Measurements from ENCODE around the gene LMNTD1.
"Not testable (repeated sequence)": the region's sequence is repeated elsewhere in the genome, so short reads cannot be mapped to it uniquely, and the experiment has no call there.

LMNTD1 gene

GRCh38 chr12:25553098-25553497 lies at the start of gene LMNTD1:
LMNTD1 (minus strand) TSS chr12:25553283; CDS start chr12:25552959, 324 bp downstream.
- DNase-seq = no peak

- DNase-seq = no peak
These were observed 45.9 kb upstream of the LMNTD1 start for GRCh38 chr12:25598956-25599355.

GRCh38 chr12:25595496-25595895 lies 42.4 kb upstream of the LMNTD1 start:
- not testable (repeated sequence) for DNase-seq

DNA sequence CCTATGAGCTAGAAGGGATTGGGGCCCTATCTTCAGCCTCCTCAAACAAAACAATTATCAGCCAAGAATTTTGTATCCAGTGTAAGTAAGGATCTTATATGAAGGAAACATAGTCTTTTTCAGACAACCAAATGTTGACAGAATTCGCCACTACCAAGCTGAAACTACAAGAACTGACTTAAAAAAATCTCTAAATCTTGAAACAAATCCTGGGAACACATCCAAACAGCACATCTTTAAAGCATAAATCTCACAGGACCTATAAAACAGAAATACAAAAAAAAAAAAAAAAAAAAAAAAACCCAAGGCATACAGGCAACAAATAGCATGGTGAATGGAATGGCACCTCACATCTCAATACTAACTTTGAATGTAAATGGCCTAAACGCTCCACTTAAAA lies 41.3 kb upstream of the LMNTD1 start:
- no peak for DNase-seq

DNA sequence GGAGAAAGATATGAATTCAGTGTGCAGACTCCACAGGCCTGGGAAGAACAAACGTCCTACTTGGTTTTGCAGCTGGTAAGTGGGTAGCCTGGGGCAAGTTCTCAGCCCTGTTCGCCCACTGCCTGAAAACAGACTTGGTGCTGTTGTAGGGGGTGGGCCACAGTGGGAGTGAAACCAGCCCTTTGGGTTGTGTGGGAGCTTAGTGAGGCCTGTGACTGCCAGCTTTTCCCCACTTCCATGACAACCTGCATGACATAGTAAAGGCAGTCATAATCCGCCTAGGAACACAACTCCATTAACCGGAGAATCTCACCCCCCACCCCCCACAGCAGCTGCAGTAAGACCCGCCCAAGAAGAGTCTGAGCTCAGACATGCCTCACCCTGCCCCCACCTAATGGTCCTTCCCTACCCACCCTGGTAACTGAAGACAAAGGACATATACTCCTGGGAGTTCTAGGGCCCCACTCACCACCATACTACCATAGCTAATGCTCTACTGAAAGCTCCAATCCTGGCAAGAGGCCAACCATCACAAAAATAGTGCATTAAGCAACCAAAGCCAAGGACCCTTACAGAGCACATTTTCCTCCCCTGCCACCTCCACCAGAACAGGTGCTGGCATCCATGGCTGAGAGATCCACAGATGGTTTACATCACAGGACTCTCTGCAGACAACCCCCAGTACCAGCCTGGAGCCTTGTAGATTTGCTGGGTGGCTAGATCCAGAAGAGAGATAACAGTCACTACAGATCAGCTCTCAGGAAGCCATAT lies 39.8 kb upstream of the LMNTD1 start:
- DNase-seq = no peak

GRCh38 chr12:25591144-25591543 lies 38.1 kb upstream of the LMNTD1 start:
- DNase-seq = no peak

GRCh38 chr12:25590011-25590721 lies 37.1 kb upstream of the LMNTD1 start:
- no peak for DNase-seq

DNA sequence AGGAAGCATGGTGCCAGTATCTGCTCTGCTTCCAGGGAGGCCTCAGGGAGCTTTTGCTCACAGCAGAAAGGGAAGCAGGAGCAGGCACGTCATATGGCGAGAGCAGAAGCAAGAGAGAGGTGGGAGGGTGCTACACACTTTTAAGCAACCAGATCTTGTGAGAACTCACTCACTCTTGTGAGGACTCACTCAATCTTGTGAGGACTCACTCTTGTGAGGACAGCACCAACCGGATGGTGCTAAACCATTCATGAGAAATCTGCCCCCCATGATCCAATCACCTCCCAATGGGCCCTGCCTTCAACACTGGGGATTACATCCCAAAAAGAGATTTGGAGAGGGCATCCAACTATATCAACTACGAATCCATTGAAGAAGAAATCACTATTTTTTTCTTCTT lies 34.3 kb upstream of the LMNTD1 start:
- no peak for DNase-seq

DNA sequence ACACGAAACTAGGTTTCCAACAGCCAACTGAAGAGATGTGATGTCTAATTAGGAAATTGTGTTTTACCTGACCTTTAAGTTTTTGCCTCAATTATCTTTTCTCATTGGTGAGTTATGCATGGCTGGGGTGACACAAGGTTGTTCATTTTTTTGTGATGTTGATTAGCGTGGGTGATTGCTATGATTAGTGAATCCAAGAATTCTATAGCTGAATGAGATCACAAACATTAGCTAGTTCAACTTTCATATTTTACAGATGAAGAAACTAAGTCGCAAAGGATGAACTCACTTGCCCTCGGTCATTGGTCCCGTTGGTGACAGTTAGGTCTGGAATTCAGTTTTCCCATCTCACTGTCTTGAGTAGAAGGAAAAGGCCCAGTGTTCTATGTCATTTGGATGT lies 32.6 kb upstream of the LMNTD1 start:
- no peak for DNase-seq

DNA sequence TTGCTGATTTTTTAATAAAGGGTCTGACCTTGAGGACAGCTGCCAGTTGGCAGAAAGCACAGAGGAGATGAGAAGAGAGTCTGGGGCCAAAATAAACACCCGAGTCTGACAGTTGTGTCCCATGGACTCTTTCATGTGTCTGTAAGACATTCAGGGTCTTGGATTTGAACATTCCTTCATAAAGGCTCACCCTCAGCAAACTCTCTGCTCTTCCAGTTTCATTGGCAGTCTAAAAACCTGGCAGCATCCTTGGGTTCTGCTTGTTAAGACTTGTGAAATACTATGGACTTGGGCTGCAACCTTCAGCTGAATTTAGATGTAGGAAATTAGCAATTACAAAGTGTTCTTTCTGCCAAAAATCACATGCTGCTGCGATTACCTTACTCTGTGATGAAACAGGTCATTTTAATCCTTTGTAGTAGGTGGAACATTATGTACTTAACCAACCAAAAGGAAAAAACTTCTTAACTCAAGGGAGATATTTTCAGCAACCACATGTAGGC lies 32.0 kb upstream of the LMNTD1 start:
- no peak for DNase-seq

- DNase-seq = no peak
These were observed 31.5 kb upstream of the LMNTD1 start for GRCh38 chr12:25584596-25584995.

DNA sequence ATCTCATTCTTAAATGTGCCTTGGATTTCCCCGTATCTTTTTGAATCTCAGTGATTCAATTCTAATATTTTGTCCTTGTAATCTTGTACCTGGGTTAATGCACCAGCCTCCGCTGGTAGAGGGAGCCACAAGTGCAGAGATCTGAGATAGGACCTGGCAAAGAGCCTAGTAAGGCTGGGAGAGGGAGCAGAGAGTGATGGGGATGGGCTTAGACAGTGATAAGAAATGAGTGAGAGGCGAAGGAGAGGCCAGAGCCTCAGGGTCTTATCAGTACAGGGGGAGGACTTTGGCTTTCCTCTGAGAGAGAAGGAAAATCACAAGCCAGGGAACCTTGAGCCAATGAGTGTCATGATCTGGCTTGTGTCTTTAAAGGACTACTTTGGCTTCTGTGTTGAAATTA lies 30.5 kb upstream of the LMNTD1 start:
- DNase-seq = no peak

GRCh38 chr12:25581067-25581466 lies 28.0 kb upstream of the LMNTD1 start:
- no peak for DNase-seq

DNA sequence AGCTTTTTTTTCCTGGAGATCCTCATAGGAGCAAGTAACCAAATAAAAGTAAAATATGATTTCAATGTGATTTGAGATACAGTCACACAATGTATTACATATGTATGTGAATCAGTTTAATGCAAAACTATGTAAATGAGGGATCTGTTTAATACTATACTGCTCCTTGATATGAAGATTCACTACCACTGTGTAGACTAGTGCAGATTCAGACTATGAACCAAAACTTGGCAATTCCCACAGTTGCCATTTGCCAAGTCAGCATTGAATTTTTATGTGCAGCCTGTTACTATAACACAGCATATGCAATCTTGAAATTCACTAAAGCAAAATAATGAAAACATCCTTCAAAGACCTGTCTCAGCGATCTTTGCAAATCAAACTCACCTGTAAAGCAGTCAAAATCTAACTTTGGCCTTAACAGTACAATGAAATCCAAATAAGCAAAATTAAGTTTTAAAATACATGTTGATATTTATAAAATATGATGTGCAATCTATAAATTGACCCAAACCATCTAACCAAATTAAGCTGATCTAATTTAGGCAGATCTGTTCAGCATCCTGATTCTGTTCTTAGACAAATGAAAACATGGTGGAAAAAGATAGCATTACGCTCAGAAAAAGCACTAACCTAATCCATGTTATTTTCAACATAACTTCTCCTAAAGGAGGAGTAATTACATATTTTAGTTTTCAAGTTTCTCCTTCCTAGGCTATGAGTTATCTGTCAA lies 25.5 kb upstream of the LMNTD1 start:
- no peak for DNase-seq

DNA sequence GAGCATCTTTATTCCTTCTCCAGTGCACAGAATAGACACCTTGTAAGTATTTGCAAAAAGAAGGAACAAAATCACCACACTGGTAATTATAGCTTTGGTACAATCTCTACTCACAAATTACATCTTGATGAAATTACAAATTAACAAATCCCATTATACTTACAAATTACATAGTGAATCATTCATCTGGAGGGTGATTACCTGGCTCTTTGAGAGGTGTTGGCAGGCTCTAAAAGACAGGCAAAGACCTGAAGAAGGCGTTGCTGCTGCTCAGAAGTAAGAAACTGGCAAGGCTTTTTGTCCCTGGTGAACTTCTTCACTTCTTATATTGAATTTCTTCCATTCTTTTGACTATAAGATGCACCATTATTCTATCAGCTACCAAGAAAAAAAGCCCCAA lies 21.7 kb upstream of the LMNTD1 start:
- DNase-seq = no peak

DNA sequence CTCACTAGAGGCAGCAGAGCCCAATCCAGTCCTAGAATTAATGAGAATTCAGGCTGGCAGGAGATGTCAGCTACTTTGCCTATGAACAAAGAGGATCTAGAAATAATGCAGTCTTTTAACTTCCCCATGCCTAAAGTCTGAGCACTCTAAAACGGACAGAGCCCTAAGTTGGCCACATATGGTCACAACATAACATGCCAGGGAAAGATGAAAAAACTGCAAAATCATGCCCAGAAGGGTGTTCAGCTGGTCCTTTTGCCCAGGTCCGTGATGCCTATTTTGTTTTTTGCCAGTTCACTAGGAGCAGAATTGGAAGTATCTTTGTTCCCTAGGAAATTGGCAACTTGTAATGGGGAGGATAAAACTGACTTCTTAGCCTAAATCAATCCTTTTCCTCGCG lies 20.3 kb upstream of the LMNTD1 start:
- no peak for DNase-seq

- no peak for DNase-seq
These were observed 17.3 kb upstream of the LMNTD1 start for GRCh38 chr12:25570418-25570817.

DNA sequence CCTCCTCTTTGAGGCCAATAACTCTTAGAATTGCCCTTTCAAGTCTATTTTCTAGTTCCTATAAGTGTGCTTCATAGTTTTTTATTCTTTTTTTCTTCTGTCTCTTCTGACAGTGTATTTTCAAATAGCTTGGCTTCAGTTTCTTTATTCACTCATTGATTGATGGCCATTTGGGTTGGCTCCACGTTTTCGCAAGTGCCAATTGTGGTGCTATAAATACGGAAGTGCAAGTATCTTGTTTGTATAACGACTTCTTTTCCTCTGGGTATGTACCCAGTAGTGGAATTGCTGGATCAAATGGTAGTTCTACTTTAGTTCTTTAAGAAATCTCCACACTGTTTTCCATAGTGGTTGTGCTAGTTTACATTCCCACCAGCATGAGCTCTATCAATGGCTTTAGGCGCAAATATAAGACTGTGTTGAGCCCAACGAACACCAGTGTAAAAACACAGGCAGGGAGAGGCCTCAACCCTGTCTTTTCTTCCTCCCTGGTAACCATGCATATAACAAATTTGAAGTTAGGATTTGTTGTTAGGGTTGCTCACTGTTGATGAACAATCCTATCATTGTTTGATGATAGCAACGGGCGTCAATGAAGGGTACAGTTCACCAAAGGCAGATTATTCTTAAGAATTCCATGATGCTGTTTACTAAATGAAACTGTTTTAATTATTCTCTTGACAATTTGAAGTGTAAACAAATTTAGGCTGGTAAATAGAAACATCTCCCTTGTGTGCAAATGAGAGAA lies 13.3 kb upstream of the LMNTD1 start:
- no peak for DNase-seq

DNA sequence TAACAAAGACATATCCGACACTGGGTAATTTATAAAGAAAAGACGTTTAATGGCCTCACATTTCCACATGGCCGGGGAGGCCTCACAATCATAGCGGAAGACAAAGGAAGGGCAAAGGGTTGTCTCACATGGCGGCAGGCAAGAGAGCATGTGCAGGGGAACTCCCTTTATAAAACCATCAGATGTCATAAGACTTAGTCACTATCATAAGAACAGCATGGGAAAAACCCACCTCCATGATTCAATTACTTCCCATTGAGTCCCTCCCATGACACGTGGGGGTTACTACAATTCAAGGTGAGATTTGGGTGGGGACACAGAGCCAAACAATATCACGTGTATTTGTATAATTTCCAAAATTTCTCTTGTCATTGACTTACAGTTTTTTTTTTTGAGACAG lies 5.5 kb upstream of the LMNTD1 start:
- no peak for DNase-seq

GRCh38 chr12:25557830-25558436 lies 4.8 kb upstream of the LMNTD1 start:
- DNase-seq = no peak

DNA sequence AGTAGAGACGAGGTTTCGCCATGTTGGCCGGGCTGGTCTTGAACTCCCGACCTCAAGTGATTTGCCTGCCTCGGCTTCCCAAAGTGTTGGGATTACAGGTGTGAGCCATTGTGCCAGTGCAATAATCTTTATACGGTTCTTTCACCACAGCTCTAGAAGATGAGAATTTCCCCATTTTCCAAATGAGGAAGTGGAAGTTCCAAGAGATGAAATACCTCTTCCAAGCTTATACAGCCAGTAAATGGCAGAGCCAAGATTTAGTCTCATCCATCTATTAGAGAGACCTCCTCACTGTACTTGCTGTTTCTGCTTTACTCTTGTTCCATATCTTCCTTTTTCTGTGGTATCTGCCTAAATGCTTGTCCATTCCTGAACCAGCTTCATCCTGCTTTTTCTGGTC lies 3.1 kb upstream of the LMNTD1 start:
- DNase-seq = no peak

- no peak for DNase-seq
These were observed 402 bp downstream of the LMNTD1 start for GRCh38 chr12:25552681-25553080.

GRCh38 chr12:25550186-25550585 lies 2.9 kb downstream of the LMNTD1 start:
- no peak for DNase-seq

Data from NCI-H1417 treated with DMSO at 0.1 percent for 48 hours (cell line).